HG03280 (cell line): ENCODE data around the gene SLC66A1.
A peak's percentile ranks its signal among the peaks of the same experiment; 100 is the strongest.

Experiments used
- ATAC-seq: cut with Tn5 transposase; IDR thresholded peaks from one replicate; pipeline ENCODE4 v1.9.1; 2021; ENCODE audit warnings: mild to moderate bottlenecking, moderate library complexity; ENCODE audit not compliant: unreplicated experiment

The SLC66A1 gene

GRCh38 chr1:19324665-19324990 is 12.5 kb downstream of the SLC66A1 start:
- ATAC-seq: no peak

GRCh38 chr1:19325368-19325957 is 13.3 kb downstream of the SLC66A1 start:
- no peak for ATAC-seq

- no peak for ATAC-seq
These were observed 14.0 kb downstream of the SLC66A1 start for GRCh38 chr1:19325958-19326747.

- no peak for ATAC-seq
These were observed 14.6 kb downstream of the SLC66A1 start for GRCh38 chr1:19326748-19327065.

GRCh38 chr1:19327301-19327700 is 15.2 kb downstream of the SLC66A1 start:
- ATAC-seq: no peak

GRCh38 chr1:19327736-19328135 is 15.6 kb downstream of the SLC66A1 start:
- no peak for ATAC-seq

- ATAC-seq: no peak
These were observed 16.4 kb downstream of the SLC66A1 start for GRCh38 chr1:19328486-19328885.

- no peak for ATAC-seq
These were observed 17.1 kb downstream of the SLC66A1 start for GRCh38 chr1:19329188-19329587.

- no peak for ATAC-seq
These were observed 17.5 kb downstream of the SLC66A1 start for GRCh38 chr1:19329611-19330010.

- ATAC-seq: no peak
These were observed 18.5 kb downstream of the SLC66A1 start for GRCh38 chr1:19330449-19331135.

- no peak for ATAC-seq
These were observed 19.2 kb downstream of the SLC66A1 start for GRCh38 chr1:19331262-19331878.

GRCh38 chr1:19332832-19333231 is 20.7 kb downstream of the SLC66A1 start:
- ATAC-seq: no peak

- no peak for ATAC-seq
These were observed 21.6 kb downstream of the SLC66A1 start for GRCh38 chr1:19333587-19334354.

- no peak for ATAC-seq
These were observed 24.4 kb downstream of the SLC66A1 start for GRCh38 chr1:19336543-19336942.

GRCh38 chr1:19337289-19337688 is 25.2 kb downstream of the SLC66A1 start:
- no peak for ATAC-seq

- no peak for ATAC-seq
These were observed 26.2 kb downstream of the SLC66A1 start for GRCh38 chr1:19338323-19338762.

- no peak for ATAC-seq
These were observed 27.2 kb downstream of the SLC66A1 start for GRCh38 chr1:19339214-19339861.

GRCh38 chr1:19340387-19340937 is 28.3 kb downstream of the SLC66A1 start:
- no peak for ATAC-seq

- ATAC-seq: peak; percentile 53
These were observed 29.3 kb downstream of the SLC66A1 start for GRCh38 chr1:19341201-19342061.
